A549 (cell line): Measurements from ENCODE around the gene TMEM151A. TPM values are rescaled to one million over a fixed set of nuclear protein-coding genes. Genes with fewer than 3 reads are reported as not detected.
A peak's percentile ranks its signal among the peaks of the same experiment; 100 is the strongest.

Source experiments
- ATAC-seq, 2 experiments: fragments of 200-7000 bp in 1 of 2; fragments of >200 bp in 1 of 2; cut with Nextera tagmentation in 1 of 2; cut with Tn5 transposase in 1 of 2; 3 replicates each; pipeline versions ENCODE4 v1.8.0 to v1.9.1; 2018 to 2020; ENCODE audit warnings: mild to moderate bottlenecking in 1 of 2, moderate library complexity in 1 of 2
- CTCF ChIA-PET: fragments of 300-600 bp; sonication (Branson Sonifier 250); formaldehyde crosslinking; extraction: SDS; loops from one replicate; lab custom pipeline; 2021; ENCODE audit warnings: antibody characterized with exemption, inconsistent platforms; lab: Yijun Ruan, JAX
- POLR2A ChIA-PET: fragments of 350-600 bp; formaldehyde crosslinking; extraction: SDS; loops from one replicate; lab custom pipeline; 2021; ENCODE audit warnings: antibody characterized with exemption, inconsistent platforms; lab: Yijun Ruan, JAX
- DNase-seq, 2 experiments: peaks; one replicate each; pipeline versions ENCODE4 v3.0.0 to v3.0.0-alpha.2; 2011 to 2016; ENCODE audit warnings: low read depth in 1 of 2, low spot score in 1 of 2
- FAIRE-seq: peaks from 2 replicates; lab custom pipeline; 2011; peaks lifted over from hg19 to GRCh38; lab: Jason Lieb, UNC
- H3K27ac ChIP-seq, 2 experiments: fragments of >200 bp; sonication (Bioruptor Twin); formaldehyde crosslinking; 3 replicates each; pipeline ENCODE4 v1.5.1; 2016 to 2017
- H3K4me1 ChIP-seq: fragments of >200 bp; sonication (Bioruptor Twin); formaldehyde crosslinking; 3 replicates; pipeline ENCODE4 v1.6.1; 2016
- H3K4me2 ChIP-seq: fragments of >200 bp; sonication (Bioruptor Twin); formaldehyde crosslinking; 3 replicates; pipeline ENCODE4 v1.6.1; 2016
- H3K4me3 ChIP-seq: fragments of >200 bp; sonication (Bioruptor Twin); formaldehyde crosslinking; 3 replicates; pipeline ENCODE4 v1.5.1; 2016
- H3K9me3 ChIP-seq: fragments of >200 bp; sonication (Bioruptor Twin); formaldehyde crosslinking; 3 replicates; pipeline ENCODE4 v1.6.1; 2016
- EHMT2 ChIP-seq: fragments of 200-600 bp; sonication (generic); IDR thresholded peaks from 2 replicates; pipeline ENCODE4 v1.6.1; 2016; ENCODE audit warnings: antibody characterized with exemption, low read depth, mild to moderate bottlenecking, moderate library complexity
- FOSL2 ChIP-seq, 2 experiments: fragments of 450-650 bp in 1 of 2; fragments of >200 bp in 1 of 2; sonication (Bioruptor Twin) in 1 of 2; formaldehyde crosslinking; IDR thresholded peaks; 2 replicates each; pipeline versions ENCODE4 v1.5.0 to v1.6.1; 2016 to 2020; ENCODE audit warnings: mild to moderate bottlenecking in 1 of 2, moderate library complexity in 1 of 2
- HOXB13 ChIP-seq: fragments of 250-450 bp; sonication (Bioruptor Pico); IDR thresholded peaks from 2 replicates; pipeline ENCODE4 v1.5.0; 2020; ENCODE audit warnings: low read depth, mild to moderate bottlenecking, moderate library complexity
- JUNB ChIP-seq: fragments of >200 bp; sonication (Bioruptor Twin); formaldehyde crosslinking; IDR thresholded peaks from 2 replicates; pipeline ENCODE4 v1.6.1; 2016
- SREBF2 ChIP-seq: fragments of 450-650 bp; IDR thresholded peaks from 2 replicates; pipeline ENCODE4 v1.6.1; 2014; ENCODE audit warnings: mild to moderate bottlenecking, moderate library complexity
- WGBS: methylation state at CpG from one replicate; pipeline ENCODE4 v1.1.6; 2017; ENCODE audit errors: missing lambda C conversion rate; 5-methylcytosine and 5-hydroxymethylcytosine counted together
- polyA plus RNA-seq, 4 experiments: library from polyadenylated mRNA; depleted of rRNA in 3 of 4; stranded (reverse); fragments of >200 nt; fragmentation: RNase III in 1 of 4; extraction: RNeasy Plus Mini Kit Qiagen cat#74134 plus additional on column Dnase treatment in 1 of 4; gene quantifications; 2 replicates in 3 of 4; 3 replicates in 1 of 4; pipeline ENCODE4 v1.2.3, GENCODE V29; 2011 to 2017
- TF ChIP-seq, protein P1 (sequence below): IDR thresholded peaks from 2 replicates; pipeline ENCODE4 v1.6.1; 2012; ENCODE audit warnings: low read depth, borderline replicate concordance
- TF ChIP-seq, protein P2 (sequence below): fragments of 200-600 bp; sonication (generic); IDR thresholded peaks from 2 replicates; pipeline ENCODE4 v1.6.1; 2016; ENCODE audit warnings: antibody characterized with exemption, mild to moderate bottlenecking, moderate library complexity
- TF ChIP-seq, protein P3 (sequence below): fragments of >200 bp; sonication (Bioruptor Twin); formaldehyde crosslinking; IDR thresholded peaks from 3 replicates; pipeline ENCODE4 v1.6.1; 2016
- TF ChIP-seq, protein P4 (sequence below): fragments of 150-350 bp; IDR thresholded peaks from 2 replicates; pipeline ENCODE4 v1.6.1; 2014; ENCODE audit warnings: low read depth, mild to moderate bottlenecking, low read length

Gene TMEM151A
- polyA plus RNA-seq, 2 of the 4 experiments (the other 2 are of a cell fraction): 0.44 to 1.8 TPM

DNA sequence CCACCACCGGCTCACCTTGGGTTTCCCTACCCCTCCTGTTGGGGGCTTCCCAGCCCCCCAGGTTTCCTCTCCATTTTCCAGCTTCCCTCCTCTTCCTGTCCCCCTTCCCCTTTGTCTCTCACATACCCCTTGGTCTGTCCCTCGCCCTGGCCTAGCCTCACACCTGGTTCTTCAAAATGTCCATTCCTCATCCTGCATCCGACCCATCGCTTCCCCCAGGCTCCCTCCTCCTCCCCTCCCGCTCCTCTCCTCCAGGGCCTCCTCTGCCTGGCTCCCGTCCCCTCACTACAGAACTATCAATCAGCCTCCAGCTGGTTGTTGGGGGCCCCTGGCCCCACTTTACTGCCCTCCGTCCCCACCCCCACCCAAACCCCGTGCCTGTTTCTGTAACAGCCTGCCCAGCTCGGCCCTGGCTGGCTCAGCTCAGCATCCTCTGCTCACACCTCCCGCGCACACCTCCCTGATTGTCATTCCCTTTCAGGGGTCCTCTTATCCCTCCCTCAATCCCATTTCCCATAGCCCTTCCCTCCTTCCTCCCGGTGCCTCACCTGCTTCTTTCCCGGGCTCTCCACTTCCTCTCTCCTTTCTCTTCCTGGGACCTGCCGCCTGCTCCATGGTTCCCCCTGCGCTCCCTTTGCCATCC is 12.5 kb upstream of the TMEM151A start:
- Histone ChIP-seq H3K4me3 (no peak overlapping the region), H3K4me1 (peaks cover 30% of the 10 kb centered on the region), H3K27ac (no peak overlapping the region), H3K9me3 (no peaks in the 10 kb centered on the region), H3K4me2 (0 out of 3 replicates have a peak overlapping the region, but pooled peaks have one; percentile 99)
- ChIA-PET POLR2A (no interaction called here), CTCF (interaction anchor here (0.8 to 2.3 kb wide), 3 partner anchors 10 to 419 kb away, joined by 3 to 13 read pairs (median 4); partner anchors contain the start of genes MUS81 and YIF1A)
- WGBS: 84% methylated on average over 15 of the region's 15 CpGs
- TF ChIP-seq, protein P1, sequence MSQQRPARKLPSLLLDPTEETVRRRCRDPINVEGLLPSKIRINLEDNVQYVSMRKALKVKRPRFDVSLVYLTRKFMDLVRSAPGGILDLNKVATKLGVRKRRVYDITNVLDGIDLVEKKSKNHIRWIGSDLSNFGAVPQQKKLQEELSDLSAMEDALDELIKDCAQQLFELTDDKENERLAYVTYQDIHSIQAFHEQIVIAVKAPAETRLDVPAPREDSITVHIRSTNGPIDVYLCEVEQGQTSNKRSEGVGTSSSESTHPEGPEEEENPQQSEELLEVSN: no peak
- no peak for TF ChIP-seq HOXB13
- TF ChIP-seq EHMT2: no peak
- DNase-seq (no peak), ATAC-seq (no peak), FAIRE-seq (no peak)

DNA sequence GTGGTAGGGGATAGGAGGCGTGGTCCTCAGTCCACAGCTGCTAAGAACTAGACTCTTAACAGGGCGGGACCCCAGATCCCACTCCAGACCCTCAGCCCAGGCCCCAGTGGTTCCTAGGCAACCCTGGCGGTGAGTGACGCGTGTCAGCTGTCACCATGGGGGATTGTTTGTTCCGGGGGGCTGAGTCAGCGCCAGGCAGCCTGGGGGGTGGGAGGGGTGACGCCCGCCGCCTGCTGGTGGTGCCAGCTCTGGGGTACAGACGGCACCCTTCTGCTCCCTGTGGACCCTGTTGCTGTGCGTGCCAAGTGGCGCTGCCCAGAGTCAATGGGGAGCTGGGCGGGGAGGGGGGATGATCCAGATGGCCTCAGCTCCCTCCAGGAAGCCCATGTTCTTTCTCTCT is 11.3 kb upstream of the TMEM151A start:
- no peak for DNase-seq
- CTCF ChIA-PET: interaction anchor here (1.0 to 3.8 kb wide), 5 partner anchors 9 to 58 kb away, joined by 3 to 27 read pairs (median 13); partner anchors contain the start of genes RIN1, TMEM151A and YIF1A

DNA sequence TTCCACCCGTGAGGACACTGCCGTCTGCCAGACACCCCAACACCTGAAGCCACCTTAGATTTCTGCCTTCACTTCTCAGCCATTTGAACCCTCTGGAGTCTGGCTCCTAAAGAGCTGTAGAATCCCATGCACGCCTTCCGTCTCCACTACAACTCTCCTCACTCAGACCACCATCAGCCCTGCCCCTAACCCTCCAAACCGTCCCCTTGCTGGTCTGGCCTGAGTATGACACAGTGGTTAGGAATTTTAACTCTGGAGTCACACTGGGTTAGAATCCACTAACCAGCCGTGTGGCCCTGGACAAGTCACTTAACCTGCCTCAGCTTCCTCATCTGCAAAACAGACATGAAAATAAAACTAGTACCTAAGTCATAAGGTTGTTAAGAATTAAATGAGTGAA is 10.7 kb upstream of the TMEM151A start:
- TF ChIP-seq, protein P2, sequence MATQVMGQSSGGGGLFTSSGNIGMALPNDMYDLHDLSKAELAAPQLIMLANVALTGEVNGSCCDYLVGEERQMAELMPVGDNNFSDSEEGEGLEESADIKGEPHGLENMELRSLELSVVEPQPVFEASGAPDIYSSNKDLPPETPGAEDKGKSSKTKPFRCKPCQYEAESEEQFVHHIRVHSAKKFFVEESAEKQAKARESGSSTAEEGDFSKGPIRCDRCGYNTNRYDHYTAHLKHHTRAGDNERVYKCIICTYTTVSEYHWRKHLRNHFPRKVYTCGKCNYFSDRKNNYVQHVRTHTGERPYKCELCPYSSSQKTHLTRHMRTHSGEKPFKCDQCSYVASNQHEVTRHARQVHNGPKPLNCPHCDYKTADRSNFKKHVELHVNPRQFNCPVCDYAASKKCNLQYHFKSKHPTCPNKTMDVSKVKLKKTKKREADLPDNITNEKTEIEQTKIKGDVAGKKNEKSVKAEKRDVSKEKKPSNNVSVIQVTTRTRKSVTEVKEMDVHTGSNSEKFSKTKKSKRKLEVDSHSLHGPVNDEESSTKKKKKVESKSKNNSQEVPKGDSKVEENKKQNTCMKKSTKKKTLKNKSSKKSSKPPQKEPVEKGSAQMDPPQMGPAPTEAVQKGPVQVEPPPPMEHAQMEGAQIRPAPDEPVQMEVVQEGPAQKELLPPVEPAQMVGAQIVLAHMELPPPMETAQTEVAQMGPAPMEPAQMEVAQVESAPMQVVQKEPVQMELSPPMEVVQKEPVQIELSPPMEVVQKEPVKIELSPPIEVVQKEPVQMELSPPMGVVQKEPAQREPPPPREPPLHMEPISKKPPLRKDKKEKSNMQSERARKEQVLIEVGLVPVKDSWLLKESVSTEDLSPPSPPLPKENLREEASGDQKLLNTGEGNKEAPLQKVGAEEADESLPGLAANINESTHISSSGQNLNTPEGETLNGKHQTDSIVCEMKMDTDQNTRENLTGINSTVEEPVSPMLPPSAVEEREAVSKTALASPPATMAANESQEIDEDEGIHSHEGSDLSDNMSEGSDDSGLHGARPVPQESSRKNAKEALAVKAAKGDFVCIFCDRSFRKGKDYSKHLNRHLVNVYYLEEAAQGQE: peak; percentile 28; the same call in 1 of the 2 replicates
- no peak for TF ChIP-seq JUNB
- no peak overlapping the region for H3K4me3 ChIP-seq
- H3K9me3 ChIP-seq: no peaks in the 10 kb centered on the region
- CTCF ChIA-PET: interaction anchor here (1.0 to 3.8 kb wide), 6 partner anchors 8 to 59 kb away, joined by 3 to 27 read pairs (median 8); partner anchors contain the start of genes RIN1, TMEM151A and YIF1A
- ATAC-seq (no peak), FAIRE-seq (no peak), DNase-seq (no peak)
- H3K4me1 ChIP-seq: peaks cover 30% of the 10 kb centered on the region
- no peak overlapping the region for H3K27ac ChIP-seq
- POLR2A ChIA-PET: interaction anchor here (1.0 to 1.8 kb wide), 2 partner anchors 8 to 13 kb away, joined by 4 to 6 read pairs; partner anchors contain the start of genes RAB1B and YIF1A
- H3K4me2 ChIP-seq: no peak overlapping the region
- 63% methylated on average over 6 of the region's 6 CpGs for WGBS

More for the DNA sequence above, 11.3 kb upstream of the TMEM151A start:
- POLR2A ChIA-PET: interaction anchor here (0.6 to 1.8 kb wide), 3 partner anchors 9 to 263 kb away, joined by 4 to 6 read pairs (median 5); partner anchors contain the start of genes RAB1B and YIF1A
- WGBS: 89% methylated on average over 7 of the region's 14 CpGs
- TF ChIP-seq, protein P3, sequence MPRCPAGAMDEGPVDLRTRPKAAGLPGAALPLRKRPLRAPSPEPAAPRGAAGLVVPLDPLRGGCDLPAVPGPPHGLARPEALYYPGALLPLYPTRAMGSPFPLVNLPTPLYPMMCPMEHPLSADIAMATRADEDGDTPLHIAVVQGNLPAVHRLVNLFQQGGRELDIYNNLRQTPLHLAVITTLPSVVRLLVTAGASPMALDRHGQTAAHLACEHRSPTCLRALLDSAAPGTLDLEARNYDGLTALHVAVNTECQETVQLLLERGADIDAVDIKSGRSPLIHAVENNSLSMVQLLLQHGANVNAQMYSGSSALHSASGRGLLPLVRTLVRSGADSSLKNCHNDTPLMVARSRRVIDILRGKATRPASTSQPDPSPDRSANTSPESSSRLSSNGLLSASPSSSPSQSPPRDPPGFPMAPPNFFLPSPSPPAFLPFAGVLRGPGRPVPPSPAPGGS: no peak
- TF ChIP-seq SREBF2: no peak
- no peak for TF ChIP-seq FOSL2 (IDR thresholded peaks at IDR 0.05)
- TF ChIP-seq FOSL2 (CRISPR knock-in tag; IDR thresholded peaks at IDR 0.05): peak; percentile 18; the same call in 1 of the 2 replicates
- TF ChIP-seq, protein P4, sequence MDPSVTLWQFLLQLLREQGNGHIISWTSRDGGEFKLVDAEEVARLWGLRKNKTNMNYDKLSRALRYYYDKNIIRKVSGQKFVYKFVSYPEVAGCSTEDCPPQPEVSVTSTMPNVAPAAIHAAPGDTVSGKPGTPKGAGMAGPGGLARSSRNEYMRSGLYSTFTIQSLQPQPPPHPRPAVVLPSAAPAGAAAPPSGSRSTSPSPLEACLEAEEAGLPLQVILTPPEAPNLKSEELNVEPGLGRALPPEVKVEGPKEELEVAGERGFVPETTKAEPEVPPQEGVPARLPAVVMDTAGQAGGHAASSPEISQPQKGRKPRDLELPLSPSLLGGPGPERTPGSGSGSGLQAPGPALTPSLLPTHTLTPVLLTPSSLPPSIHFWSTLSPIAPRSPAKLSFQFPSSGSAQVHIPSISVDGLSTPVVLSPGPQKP: no peak
- Histone ChIP-seq H3K4me1 (peaks cover 30% of the 10 kb centered on the region), H3K4me3 (no peak overlapping the region), H3K9me3 (no peaks in the 10 kb centered on the region), H3K4me2 (no peak overlapping the region), H3K27ac (no peak overlapping the region)
- no peak for FAIRE-seq
- ATAC-seq: no peak
